NCI-H510A (cell line): ENCODE results near the gene YARS1.

ENCODE experiments used
- DNase-seq: peaks from one replicate; lab custom pipeline; 2025; lab: John Stamatoyannopoulos, UW

Gene YARS1

GRCh38 chr1:32763221-32763620 lies 53.9 kb downstream of the YARS1 start:
- DNase-seq, result no peak

GRCh38 chr1:32761936-32762335 lies 55.2 kb downstream of the YARS1 start:
- DNase-seq, result no peak

DNA sequence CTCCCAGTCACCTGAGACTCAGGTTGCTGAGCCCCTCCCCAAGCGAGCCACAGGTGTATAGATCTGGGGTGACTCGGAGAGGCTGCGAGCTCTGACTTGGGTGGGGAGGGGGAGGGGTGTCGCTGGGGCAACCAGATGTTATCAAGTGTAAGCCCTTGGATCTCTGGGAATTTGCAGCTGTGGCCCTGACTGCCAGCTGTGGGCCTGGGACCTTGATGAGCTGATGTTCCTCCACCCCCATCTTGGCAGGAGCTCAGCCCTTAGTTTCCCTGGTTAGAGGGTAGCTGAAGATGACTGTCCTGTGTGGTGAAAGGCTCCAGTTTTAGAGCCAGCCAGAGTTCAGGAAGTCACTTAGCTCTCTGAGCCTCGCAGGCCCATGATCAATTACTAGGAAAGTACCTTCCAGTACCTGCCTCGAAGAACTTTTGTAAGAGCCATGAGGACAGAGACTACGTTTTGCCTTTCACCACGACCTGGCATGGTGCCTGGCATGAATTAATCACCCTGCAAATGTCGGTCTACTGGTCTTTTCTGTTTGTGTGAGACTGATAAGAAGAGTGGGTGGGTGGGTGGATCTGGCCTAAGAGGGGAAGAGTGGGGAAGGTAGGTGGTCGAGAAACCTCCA lies 55.8 kb downstream of the YARS1 start:
- no peak for DNase-seq

GRCh38 chr1:32759997-32760623 lies 57.0 kb downstream of the YARS1 start:
- DNase-seq, result no peak

GRCh38 chr1:32759521-32759981 lies 57.6 kb downstream of the YARS1 start:
- no peak for DNase-seq

DNA sequence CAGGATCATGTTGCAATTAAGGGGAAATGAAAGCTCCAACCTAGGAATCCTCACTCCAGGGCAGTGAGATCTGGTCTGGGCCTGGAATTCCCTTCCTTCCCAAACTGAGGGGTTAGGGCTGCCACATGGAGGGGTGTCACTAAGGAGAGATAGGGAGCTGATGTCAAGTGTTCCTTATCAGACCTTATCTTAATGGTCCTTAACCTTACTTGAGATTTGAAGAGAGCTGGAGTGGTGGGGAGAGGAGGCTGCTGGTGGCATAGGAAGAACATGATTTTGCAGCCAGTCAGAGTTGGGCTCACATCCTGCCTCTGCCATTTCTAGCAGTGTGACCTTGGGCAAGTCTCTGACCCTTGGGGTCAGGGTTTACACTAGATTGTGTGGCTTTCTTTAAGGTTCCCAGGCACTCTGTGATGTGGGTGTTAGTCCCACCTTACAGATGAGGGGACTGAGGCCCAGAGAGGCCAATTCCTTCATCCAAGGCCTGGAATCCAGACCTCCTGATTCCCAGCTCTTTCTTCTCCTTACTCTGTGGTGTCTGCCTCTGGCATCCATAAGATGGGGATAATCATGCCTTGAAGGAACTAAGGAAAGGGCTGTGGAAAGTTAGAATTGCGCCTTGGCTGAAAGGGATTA lies 58.2 kb downstream of the YARS1 start:
- DNase-seq, result no peak

DNA sequence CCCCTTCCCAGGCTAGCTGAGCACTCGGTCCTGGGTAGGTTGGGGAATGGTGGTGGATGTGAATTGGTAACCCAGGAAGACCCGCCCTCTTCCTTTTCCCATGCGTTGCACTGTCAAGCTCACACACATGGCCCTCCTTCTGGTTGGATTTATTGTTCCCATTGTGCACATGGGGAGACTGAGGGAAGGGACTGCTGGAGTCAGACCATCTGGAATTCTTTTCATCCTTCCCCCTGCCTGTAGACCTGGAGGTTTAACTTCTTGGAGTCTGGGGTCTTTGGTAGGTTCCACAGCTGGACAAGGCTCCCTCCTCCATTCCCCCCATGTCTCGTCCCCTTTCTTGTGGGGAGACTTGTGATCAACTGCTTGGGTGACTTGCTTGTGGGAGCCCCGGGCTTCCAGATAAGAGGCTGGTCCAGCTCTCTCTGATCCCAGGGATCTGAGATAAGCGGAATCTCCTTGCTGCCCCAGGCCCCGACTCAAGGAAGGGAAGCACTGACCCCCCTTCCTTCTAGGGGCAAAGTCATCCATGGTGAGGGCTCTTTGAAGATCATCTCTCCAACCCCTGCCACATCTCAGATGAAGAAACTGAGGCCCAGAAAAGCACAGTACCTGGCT lies 58.9 kb downstream of the YARS1 start:
- no peak for DNase-seq

- DNase-seq, result no peak
Observed at GRCh38 chr1:32757213-32757895, 59.8 kb downstream of the YARS1 start.

DNA sequence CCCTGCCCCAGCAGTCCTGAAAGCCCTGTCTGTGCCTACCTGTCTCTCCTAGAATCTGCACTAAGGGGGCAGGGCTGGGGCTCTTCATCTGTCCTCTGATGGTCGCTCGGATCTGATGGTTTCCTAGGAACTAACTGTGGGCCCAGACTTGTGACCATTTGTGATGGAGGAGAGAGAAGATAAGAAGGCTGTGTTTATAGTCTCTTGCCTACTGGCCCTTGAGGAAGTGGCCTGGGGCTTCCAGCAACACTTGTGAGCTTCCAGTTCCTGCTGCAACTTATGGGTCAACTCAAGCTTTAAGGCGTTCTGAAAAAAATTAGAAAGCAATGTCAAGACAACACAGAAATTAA lies 61.4 kb downstream of the YARS1 start:
- no peak for DNase-seq

DNA sequence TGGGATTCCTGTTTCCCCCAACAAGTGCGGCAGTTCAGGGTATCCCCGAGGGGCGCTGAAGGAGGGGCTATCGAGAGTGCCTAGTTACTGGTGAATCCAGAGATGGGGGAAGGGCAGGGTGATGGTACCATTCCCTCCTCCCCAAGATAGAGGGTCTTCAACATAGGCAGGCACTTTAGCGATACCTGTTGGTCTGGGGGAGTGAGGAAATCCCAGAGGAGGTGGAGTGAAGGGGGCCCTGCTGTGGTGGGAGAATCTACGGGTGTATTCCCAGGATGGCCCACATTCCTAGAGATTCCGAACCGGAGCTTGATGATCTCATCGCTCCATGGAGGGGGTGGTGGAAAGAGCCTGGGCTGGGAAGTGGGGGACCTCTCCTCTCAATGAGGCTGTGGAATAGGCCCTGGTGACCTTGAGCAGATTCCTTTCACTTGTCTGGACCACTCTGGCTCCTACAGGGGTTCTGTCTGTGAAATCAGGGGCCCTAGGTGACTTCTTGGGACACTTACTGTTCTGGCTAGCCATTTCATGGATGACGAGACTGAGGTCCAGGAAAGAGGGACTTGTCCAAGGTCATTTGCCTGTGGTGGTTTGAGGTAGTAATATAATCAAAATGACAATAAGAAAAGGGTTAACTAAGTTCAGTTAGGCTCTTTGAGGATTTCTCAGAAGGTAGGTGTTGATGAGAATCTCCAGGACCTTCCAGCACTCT lies 61.9 kb downstream of the YARS1 start:
- DNase-seq, result no peak

DNA sequence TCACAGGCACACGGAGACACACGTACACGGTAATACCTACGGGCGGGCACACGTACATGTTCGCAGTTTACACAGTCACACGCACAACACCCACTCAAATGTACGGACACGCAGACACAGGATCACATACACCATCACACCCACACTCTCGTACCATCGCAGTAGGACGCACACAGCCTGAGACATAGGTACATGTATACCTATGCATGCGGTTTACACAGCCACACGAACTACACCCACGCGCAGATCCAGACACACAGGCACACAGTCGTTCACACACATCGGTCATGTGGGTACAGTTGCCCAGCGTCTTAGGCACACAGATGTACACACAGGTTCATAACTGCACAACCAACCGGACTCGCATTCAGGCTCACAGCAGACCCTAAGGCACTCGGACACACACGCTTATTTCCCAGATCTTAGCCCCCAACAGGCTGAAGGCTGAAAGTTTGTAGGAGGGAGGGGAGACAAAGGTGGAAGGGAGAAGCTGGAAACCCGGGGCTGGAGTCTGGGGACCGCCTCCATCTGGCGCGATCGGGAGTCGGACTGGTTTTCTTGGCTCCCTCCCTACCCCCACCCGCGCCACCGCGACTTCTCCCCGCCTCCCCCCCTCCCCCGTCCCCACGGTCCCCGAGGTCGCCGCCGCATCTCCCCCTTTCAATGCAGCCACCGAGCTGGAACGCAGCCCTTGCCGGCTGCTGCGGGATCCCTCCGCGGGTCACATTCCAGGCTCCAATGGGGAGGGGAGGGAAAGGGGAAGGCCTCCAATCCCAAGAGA lies 62.7 kb downstream of the YARS1 start:
- DNase-seq, result no peak

DNA sequence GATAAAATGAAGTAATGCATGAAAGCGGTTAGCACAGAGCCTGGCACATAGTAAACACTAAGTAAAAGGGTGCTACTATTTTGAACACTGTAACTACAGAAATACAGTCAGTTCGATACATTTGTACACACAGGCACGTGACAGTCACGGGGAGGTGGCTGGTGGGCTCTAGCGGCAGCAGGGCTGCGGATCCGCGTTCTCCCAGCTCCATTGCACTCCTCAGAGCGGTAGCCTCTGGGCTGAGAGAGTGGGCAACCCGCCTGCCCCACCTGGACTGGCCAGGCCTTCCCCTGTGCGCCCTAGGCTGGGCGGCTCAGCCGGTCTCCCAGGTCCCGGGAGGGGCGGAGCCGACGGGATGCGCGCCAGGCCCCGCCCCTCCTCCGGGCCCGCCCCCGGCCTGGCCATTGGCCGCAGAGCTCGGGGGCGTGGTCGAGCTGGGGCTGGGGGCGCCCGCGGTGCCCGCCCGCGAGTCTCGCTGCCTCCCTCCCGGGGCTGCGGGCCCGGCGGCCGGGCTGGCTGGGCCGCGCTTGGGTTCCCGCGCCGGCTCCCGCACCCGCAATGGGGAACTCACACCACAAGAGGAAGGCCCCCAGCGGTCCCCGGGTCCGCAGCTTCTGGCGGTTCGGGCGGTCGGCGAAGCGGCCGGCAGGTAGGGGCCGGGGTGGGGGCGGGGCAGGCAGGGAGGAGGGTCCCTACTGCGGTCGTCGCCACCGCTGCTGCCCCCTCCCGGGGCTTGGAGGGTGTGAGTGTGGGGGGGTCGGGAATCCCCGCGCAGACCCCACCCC lies 63.4 kb downstream of the YARS1 start:
- peak; percentile 48 for DNase-seq

DNA sequence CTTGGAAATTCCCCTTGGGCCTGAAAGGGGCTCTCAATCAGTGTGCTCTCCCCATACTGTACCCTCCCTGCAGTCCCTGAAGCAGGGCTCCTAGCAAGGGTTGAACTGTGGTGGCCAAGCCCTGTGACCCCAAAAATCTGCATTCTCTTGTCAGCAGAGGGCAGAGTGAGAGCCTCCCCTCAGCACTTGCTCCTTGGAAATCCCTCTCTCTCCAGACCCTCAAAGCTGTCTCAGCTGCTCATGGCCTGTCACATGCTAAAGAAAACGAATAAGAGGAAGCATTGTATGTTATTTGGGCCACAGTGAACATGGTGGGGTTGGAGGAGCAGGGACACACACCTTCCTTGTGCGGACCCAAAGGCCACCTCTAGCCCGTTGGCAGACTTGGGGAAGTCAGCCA lies 67.4 kb downstream of the YARS1 start:
- no peak for DNase-seq

GRCh38 chr1:32749332-32749731 lies 67.8 kb downstream of the YARS1 start:
- no peak for DNase-seq

GRCh38 chr1:32748926-32749325 lies 68.2 kb downstream of the YARS1 start:
- DNase-seq, result no peak

GRCh38 chr1:32748348-32748747 lies 68.8 kb downstream of the YARS1 start:
- no peak for DNase-seq

GRCh38 chr1:32746130-32746529 lies 71.0 kb downstream of the YARS1 start:
- no peak for DNase-seq

DNA sequence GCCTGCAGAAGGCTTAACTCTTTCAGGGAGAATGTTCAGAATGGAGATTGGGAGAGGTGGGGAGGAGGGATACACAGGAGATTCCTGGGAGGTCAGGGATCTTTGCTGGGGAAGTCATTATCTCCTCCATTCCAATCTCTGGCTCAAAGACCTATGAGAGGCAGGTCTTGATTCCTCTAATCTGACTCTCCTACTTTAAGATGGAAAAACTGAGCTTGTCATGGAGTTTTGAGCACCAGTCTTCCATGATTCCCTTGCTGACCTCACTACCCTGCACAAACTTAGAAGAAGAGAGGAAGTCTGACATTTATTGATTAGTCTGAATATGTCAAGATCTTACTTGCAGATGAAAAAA lies 73.1 kb downstream of the YARS1 start:
- DNase-seq, result no peak

GRCh38 chr1:32743380-32744070 lies 73.6 kb downstream of the YARS1 start:
- DNase-seq, result no peak

- no peak for DNase-seq
Observed at GRCh38 chr1:32742956-32743355, 74.2 kb downstream of the YARS1 start.
